Transverse colon (tissue), 4 donors: ENCODE measurements around the gene EYA2. TPM values are rescaled to one million over a fixed set of nuclear protein-coding genes. Genes with fewer than 3 reads are reported as not detected.

Experiments
- DNase-seq: peaks from one replicate; pipeline ENCODE4 v3.0.0-alpha.2; 2019
- H3K27ac ChIP-seq, 4 donors: fragments of 200-600 bp; sonication (generic); 2 replicates each; pipeline ENCODE4 v1.5.1; 2016 to 2018; ENCODE audit warnings: inconsistent platforms in 4 of 4
- H3K27me3 ChIP-seq: fragments of 200-600 bp; sonication (generic); 2 replicates; pipeline ENCODE4 v1.5.1; 2017; ENCODE audit warnings: inconsistent platforms
- H3K36me3 ChIP-seq, 4 donors: fragments of 200-600 bp; sonication (generic); 2 replicates each; pipeline ENCODE4 v1.5.1; 2017 to 2019; ENCODE audit warnings: inconsistent platforms in 4 of 4
- H3K4me1 ChIP-seq, 4 donors: fragments of 200-600 bp; sonication (generic); 2 replicates each; pipeline ENCODE4 v1.5.1; 2017 to 2020; ENCODE audit warnings: inconsistent platforms in 4 of 4
- H3K4me3 ChIP-seq, 4 donors: fragments of 200-600 bp; sonication (generic); 1 replicate in 1 of 4; 2 replicates in 3 of 4; pipeline versions ENCODE4 v1.5.1 to v1.6.1; 2017 to 2019; ENCODE audit warnings: inconsistent platforms in 4 of 4
- H3K9me3 ChIP-seq, 2 donors: fragments of 200-600 bp; sonication (generic); 2 replicates each; pipeline ENCODE4 v1.5.1; 2017 to 2019; ENCODE audit warnings: inconsistent platforms in 2 of 2
- EP300 ChIP-seq: sonication (generic); formaldehyde crosslinking; IDR thresholded peaks from one replicate; pipeline ENCODE4 v1.6.1; 2017; ENCODE audit warnings: antibody characterized with exemption, low read depth
- POLR2A ChIP-seq: fragments of 450-650 bp; IDR thresholded peaks from one replicate; pipeline ENCODE4 v1.6.1; 2016; ENCODE audit warnings: antibody characterized with exemption, mild to moderate bottlenecking, moderate library complexity
- POLR2AphosphoS5 ChIP-seq, 3 donors: sonication (generic); formaldehyde crosslinking; IDR thresholded peaks; one replicate each; pipeline ENCODE4 v1.6.1; 2016; ENCODE audit warnings: antibody characterized with exemption in 3 of 3
- WGBS, 2 donors: methylation state at CpG; one replicate each; pipeline ENCODE4 v1.1.5; 2018; ENCODE audit warnings: low coverage in 1 of 2; 5-methylcytosine and 5-hydroxymethylcytosine counted together
- in situ Hi-C, 4 donors: fragments of 200-750 bp; cut with MboI; loops; one replicate each; pipeline versions ENCODE4 v1.15.0 to v1.15.1; 2017; ENCODE audit warnings: low sequenced_read_pairs in 3 of 4, low pct_ligation_motif_present in 1 of 4, low pct_unique_long_range_greater_than_20kb in 1 of 4
- intact Hi-C: fragments of 100-400 bp; cut with DNase I; formaldehyde crosslinking; loops from one replicate; pipeline ENCODE4 v1.15.1; 2023; ENCODE audit warnings: low total_unique reads
- total RNA-seq, 4 donors: library from RNA; depleted of rRNA; stranded (reverse); fragments of >200 nt; gene quantifications; one replicate each; pipeline ENCODE4 v1.1.0, GENCODE V29; 2016
- TF ChIP-seq, protein P1 (sequence below), 5 experiments: fragments of 200-600 bp in 3 of 5; fragments of 450-650 bp in 2 of 5; sonication (generic) in 3 of 5; IDR thresholded peaks; 1 replicate in 2 of 5; 2 replicates in 3 of 5; pipeline ENCODE4 v1.5.1; 2016 to 2017; ENCODE audit warnings: antibody characterized with exemption in 5 of 5, inconsistent platforms in 3 of 5, mild to moderate bottlenecking in 2 of 5, moderate library complexity in 1 of 5

EYA2 gene
- total RNA-seq, 4 donors from 2014 or later, result 4.5 to 17.5 (median 10.9) TPM

GRCh38 chr20:46905364-46906125 lies 10.9 kb downstream of the EYA2 start:
- intact Hi-C loops, result no loop called here
- Histone ChIP-seq H3K4me1 (no peaks in the 10 kb centered on the region), H3K27me3 (peaks cover under 1% of the 10 kb centered on the region), H3K4me3 (no peak overlapping the region), H3K36me3 (no peaks in the 10 kb centered on the region), H3K9me3 (no peaks in the 10 kb centered on the region), H3K27ac (no peak overlapping the region)
- no peak for DNase-seq
- WGBS, 2 donors, result 50 to 63% methylated on average over 1 to 5 of the region's 5 CpGs
- peak in 1 of 3 donors; percentile 13 for TF ChIP-seq POLR2AphosphoS5 (IDR thresholded peaks at IDR 0.05)
- TF ChIP-seq POLR2A, result no peak
- TF ChIP-seq, protein P1, sequence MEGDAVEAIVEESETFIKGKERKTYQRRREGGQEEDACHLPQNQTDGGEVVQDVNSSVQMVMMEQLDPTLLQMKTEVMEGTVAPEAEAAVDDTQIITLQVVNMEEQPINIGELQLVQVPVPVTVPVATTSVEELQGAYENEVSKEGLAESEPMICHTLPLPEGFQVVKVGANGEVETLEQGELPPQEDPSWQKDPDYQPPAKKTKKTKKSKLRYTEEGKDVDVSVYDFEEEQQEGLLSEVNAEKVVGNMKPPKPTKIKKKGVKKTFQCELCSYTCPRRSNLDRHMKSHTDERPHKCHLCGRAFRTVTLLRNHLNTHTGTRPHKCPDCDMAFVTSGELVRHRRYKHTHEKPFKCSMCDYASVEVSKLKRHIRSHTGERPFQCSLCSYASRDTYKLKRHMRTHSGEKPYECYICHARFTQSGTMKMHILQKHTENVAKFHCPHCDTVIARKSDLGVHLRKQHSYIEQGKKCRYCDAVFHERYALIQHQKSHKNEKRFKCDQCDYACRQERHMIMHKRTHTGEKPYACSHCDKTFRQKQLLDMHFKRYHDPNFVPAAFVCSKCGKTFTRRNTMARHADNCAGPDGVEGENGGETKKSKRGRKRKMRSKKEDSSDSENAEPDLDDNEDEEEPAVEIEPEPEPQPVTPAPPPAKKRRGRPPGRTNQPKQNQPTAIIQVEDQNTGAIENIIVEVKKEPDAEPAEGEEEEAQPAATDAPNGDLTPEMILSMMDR (IDR thresholded peaks at IDR 0.05), result no peak
- TF ChIP-seq EP300, result no peak
- in situ Hi-C loops, result no loop called here

DNA sequence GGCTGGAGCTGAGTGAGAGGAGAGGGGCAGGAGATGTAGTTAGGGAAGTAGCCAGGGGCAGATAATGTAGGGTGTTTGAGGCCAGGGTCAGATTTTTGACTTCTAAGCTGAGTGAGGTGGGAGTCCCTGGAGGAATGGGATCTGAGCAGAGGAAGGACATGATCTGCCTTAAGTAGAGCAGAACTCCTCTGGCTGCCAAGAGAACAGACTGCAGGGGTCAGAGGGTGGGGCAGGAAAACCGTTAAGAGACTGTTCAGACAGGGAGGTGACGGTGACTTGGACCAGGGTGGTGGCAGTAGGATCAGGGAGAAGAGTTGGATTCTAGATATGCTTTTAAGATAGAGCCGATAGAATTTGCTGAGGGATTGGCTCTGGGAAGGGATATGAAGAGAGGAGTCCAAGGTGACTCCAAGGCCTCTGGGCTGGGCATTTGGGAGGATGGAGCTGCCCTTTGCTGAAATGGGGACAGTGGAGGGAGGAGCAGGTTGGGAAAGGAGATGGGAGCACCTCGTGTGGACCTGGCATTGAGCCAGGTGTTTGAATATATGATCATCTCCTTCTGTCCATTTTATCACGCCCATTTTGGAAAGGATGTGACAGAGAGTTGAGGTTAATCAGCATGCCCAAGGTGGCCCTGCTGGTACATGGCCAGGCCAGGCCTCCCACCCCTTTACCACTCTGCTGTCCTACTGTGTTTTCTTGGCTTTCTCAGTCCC lies 18.8 kb downstream of the EYA2 start:
- Histone ChIP-seq H3K4me3 (no peak overlapping the region), H3K27me3 (no peaks in the 10 kb centered on the region), H3K4me1 (no peaks in the 10 kb centered on the region), H3K36me3 (no peaks in the 10 kb centered on the region), H3K27ac (no peak overlapping the region), H3K9me3 (no peaks in the 10 kb centered on the region)
- intact Hi-C loops, result no loop called here
- DNase-seq, result no peak
- 53 to 71% methylated on average over 3 to 5 of the region's 5 CpGs for WGBS, 2 donors
- in situ Hi-C loops, result no loop called here
- TF ChIP-seq POLR2AphosphoS5 (IDR thresholded peaks at IDR 0.05) (no peak), POLR2A (no peak), EP300 (no peak)
- TF ChIP-seq, protein P1 (IDR thresholded peaks at IDR 0.05), result no peak

DNA sequence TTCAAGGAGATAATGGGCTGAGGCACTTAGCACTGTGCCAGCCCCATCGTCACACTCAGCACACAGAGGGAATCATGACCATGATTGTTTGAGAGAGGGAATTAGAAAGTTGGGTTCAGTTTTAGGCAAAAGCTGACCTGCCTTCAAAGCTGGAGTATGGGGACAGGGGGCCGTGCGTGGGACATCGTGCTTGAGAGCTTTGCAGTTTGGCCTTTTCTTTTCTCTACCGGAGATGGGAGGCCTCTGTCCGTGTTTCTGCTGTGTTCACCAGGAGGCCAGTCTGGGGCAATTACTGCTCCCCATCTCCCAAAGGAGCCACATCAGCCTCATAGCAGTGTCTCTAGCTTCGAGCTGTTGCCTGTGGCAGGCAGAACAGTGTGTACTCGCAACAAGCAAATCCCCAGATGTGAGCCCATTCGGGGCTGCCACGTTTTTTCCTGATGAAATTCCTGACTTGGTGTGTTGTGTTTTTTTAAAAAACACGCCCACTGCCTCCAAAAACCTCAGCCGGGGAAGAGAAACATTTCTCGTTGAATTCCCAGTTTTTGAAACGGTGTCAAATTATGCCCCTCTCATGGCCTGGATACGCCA lies 20.2 kb downstream of the EYA2 start:
- no peaks in the 10 kb centered on the region for H3K36me3 ChIP-seq
- peaks cover 0 to 2% (median 0%) of the 10 kb centered on the region in 4 donors for H3K4me1 ChIP-seq
- no peak overlapping the region for H3K4me3 ChIP-seq
- no peaks in the 10 kb centered on the region for H3K27me3 ChIP-seq
- TF ChIP-seq POLR2AphosphoS5 (IDR thresholded peaks at IDR 0.05) (no peak), POLR2A (no peak)
- no peak for DNase-seq
- no peak overlapping the region for H3K27ac ChIP-seq
- in situ Hi-C loops, result no loop called here
- intact Hi-C loops, result no loop called here
- WGBS, 2 donors, result 79 to 86% methylated on average over 8 to 15 of the region's 15 CpGs
- H3K9me3 ChIP-seq, result no peaks in the 10 kb centered on the region

GRCh38 chr20:46915575-46916257 lies 21.1 kb downstream of the EYA2 start:
- in situ Hi-C loops, result no loop called here
- intact Hi-C loops, result no loop called here

More at GRCh38 chr20:46915575-46916257, 21.1 kb downstream of the EYA2 start:
- no peak for DNase-seq
- no peaks in the 10 kb centered on the region for H3K9me3 ChIP-seq
- no peak overlapping the region for H3K27ac ChIP-seq
- WGBS, 2 donors, result 60 to 78% methylated on average over 5 to 8 of the region's 8 CpGs
- H3K36me3 ChIP-seq, result no peaks in the 10 kb centered on the region
- no peaks in the 10 kb centered on the region for H3K27me3 ChIP-seq
- TF ChIP-seq POLR2A (no peak), POLR2AphosphoS5 (IDR thresholded peaks at IDR 0.05) (no peak)
- peaks cover 0 to 10% (median 3%) of the 10 kb centered on the region in 4 donors for H3K4me1 ChIP-seq
- no peak overlapping the region for H3K4me3 ChIP-seq
